OCI-LY7 (cell line): ENCODE data around the gene RAB30. TPM values are rescaled to one million over a fixed set of nuclear protein-coding genes. Genes with fewer than 3 reads are reported as not detected.

Experiments
- BruUV-seq: library from RNA; stranded (reverse); fragments of 400-500 nt; replicated peaks from 2 replicates; lab custom pipeline; 2021; lab: Mats Ljungman, UMichigan
- CTCF ChIA-PET: fragments of 300-600 bp; sonication (Branson Sonifier 250); formaldehyde crosslinking; loops from one replicate; lab custom pipeline; 2022; ENCODE audit warnings: antibody characterized with exemption; ENCODE audit not compliant: unreplicated experiment; lab: Charles Lee
- POLR2A ChIA-PET: fragments of 300-600 bp; sonication (Branson Sonifier 250); formaldehyde crosslinking; loops from one replicate; lab custom pipeline; 2022; ENCODE audit warnings: antibody characterized with exemption; lab: Charles Lee
- DNase-seq: peaks from one replicate; pipeline ENCODE4 v3.0.0-alpha.2; 2015; ENCODE audit warnings: low spot score
- H2AFZ ChIP-seq: fragments of 200-600 bp; sonication (generic), shearing (Covaris generic); 2 replicates; pipeline ENCODE4 v1.6.1; 2014; ENCODE audit warnings: mild to moderate bottlenecking, antibody characterized with exemption, low read length, moderate library complexity
- H3K27ac ChIP-seq: fragments of 200-600 bp; sonication (generic); 2 replicates; pipeline ENCODE4 v1.5.1; 2014; ENCODE audit warnings: mixed run types, low read depth, mild to moderate bottlenecking, moderate library complexity, low read length, inconsistent platforms; ENCODE audit not compliant: poor library complexity, severe bottlenecking
- H3K36me3 ChIP-seq: fragments of 200-600 bp; sonication (generic); 2 replicates; pipeline ENCODE4 v1.6.1; 2014; ENCODE audit warnings: mild to moderate bottlenecking, antibody characterized with exemption, low read length, moderate library complexity, mixed read lengths; ENCODE audit not compliant: insufficient read depth
- H3K4me1 ChIP-seq: fragments of 200-600 bp; sonication (generic); 2 replicates; pipeline ENCODE4 v1.5.1; 2014; ENCODE audit warnings: mild to moderate bottlenecking, low read length; ENCODE audit not compliant: insufficient read depth, poor library complexity, severe bottlenecking
- H3K4me2 ChIP-seq: fragments of 200-600 bp; sonication (generic); 2 replicates; pipeline ENCODE4 v1.6.1; 2014; ENCODE audit warnings: mild to moderate bottlenecking, low read length
- H3K4me3 ChIP-seq: fragments of 200-600 bp; sonication (generic); 2 replicates; pipeline ENCODE4 v1.5.1; 2014; ENCODE audit warnings: mild to moderate bottlenecking, low read depth, low read length; ENCODE audit not compliant: poor library complexity, severe bottlenecking
- H3K79me2 ChIP-seq: fragments of 200-600 bp; sonication (generic); 2 replicates; pipeline ENCODE4 v1.6.1; 2016; ENCODE audit warnings: low read depth, mild to moderate bottlenecking, low read length, moderate library complexity, mixed read lengths; ENCODE audit not compliant: insufficient read depth
- H3K9me2 ChIP-seq: fragments of 200-600 bp; sonication (generic); 2 replicates; pipeline ENCODE4 v1.6.1; 2016; ENCODE audit warnings: mild to moderate bottlenecking, low read length, mixed read lengths; ENCODE audit not compliant: insufficient read depth
- H3K9me3 ChIP-seq: fragments of 200-600 bp; sonication (generic); 2 replicates; pipeline ENCODE4 v1.6.1; 2014; ENCODE audit warnings: mild to moderate bottlenecking, mixed run types, low read length, mixed read lengths
- H4K20me1 ChIP-seq: fragments of 200-600 bp; sonication (generic); 2 replicates; pipeline ENCODE4 v1.6.1; 2014; ENCODE audit warnings: mild to moderate bottlenecking, antibody characterized with exemption, low read length, moderate library complexity, mixed read lengths; ENCODE audit not compliant: insufficient read depth
- CTCF ChIP-seq: fragments of 200-600 bp; sonication (generic); conservative IDR thresholded peaks from 2 replicates; pipeline ENCODE4 v1.5.1; 2014; ENCODE audit warnings: mild to moderate bottlenecking, antibody characterized with exemption, low read length, moderate library complexity, mixed read lengths
- EZH2phosphoT487 ChIP-seq: fragments of 200-600 bp; sonication (generic); IDR thresholded peaks from 2 replicates; pipeline ENCODE4 v1.6.1; 2018; ENCODE audit warnings: low read depth, borderline replicate concordance, mild to moderate bottlenecking, mixed run types, antibody characterized with exemption, low read length, moderate library complexity, mixed read lengths
- intact Hi-C: fragments of 100-400 bp; cut with micrococcal nuclease; formaldehyde crosslinking; loops from one replicate; pipeline ENCODE4 v1.10.0; 2022; ENCODE audit not compliant: unreplicated experiment
- total RNA-seq, 2 experiments: library from RNA; depleted of rRNA in 1 of 2; stranded (reverse); fragments of >200 nt in 1 of 2; shearing (Covaris generic) in 1 of 2; gene quantifications; 2 replicates each; pipeline ENCODE4 v1.2.3, GENCODE V29; 2014 to 2022

RAB30 gene
- total RNA-seq, 2 experiments from 2014 or later = 33.3 to 132 TPM

GRCh38 chr11:83116015-83116641 is 44.4 kb upstream of the RAB30 start:
- H3K79me2 ChIP-seq = no peaks in the 10 kb centered on the region
- H3K27ac ChIP-seq = no peak overlapping the region
- peaks cover 40% of the 10 kb centered on the region for H3K4me1 ChIP-seq
- no peaks in the 10 kb centered on the region for H3K9me2 ChIP-seq
- no peaks in the 10 kb centered on the region for H3K36me3 ChIP-seq
- BruUV-seq = no TSS peak
- no peak overlapping the region for H3K4me3 ChIP-seq
- TF ChIP-seq EZH2phosphoT487 = no peak
- TF ChIP-seq CTCF = no peak
- DNase-seq = no peak
- H2AFZ ChIP-seq = peak overlapping the region; percentile 70
- intact Hi-C loops = no loop called here
- ChIA-PET CTCF (interaction anchor here (1.4 kb wide), 1 partner anchor 11 kb away, joined by 4 read pairs; no protein-coding TSS in a partner anchor), POLR2A (interaction anchor here (0.6 to 2.1 kb wide), 10 partner anchors 8 to 1112 kb away, joined by 3 to 9 read pairs (median 4); no protein-coding TSS in a partner anchor)
- H3K9me3 ChIP-seq = no peaks in the 10 kb centered on the region
- H4K20me1 ChIP-seq = no peaks in the 10 kb centered on the region
- H3K4me2 ChIP-seq = no peak overlapping the region; the same call in none of the 2 replicates

GRCh38 chr11:83115551-83115950 is 43.9 kb upstream of the RAB30 start:
- ChIA-PET CTCF (interaction anchor here (1.4 kb wide), 1 partner anchor 10 kb away, joined by 4 read pairs; no protein-coding TSS in a partner anchor), POLR2A (interaction anchor here (0.5 to 2.1 kb wide), 7 partner anchors 11 to 1112 kb away, joined by 3 to 9 read pairs (median 4); no protein-coding TSS in a partner anchor)
- Histone ChIP-seq H2AFZ (peak overlapping the region; percentile 70), H4K20me1 (no peaks in the 10 kb centered on the region), H3K27ac (no peak overlapping the region), H3K9me3 (no peaks in the 10 kb centered on the region), H3K36me3 (no peaks in the 10 kb centered on the region), H3K9me2 (no peaks in the 10 kb centered on the region), H3K4me1 (peaks cover 40% of the 10 kb centered on the region), H3K4me2 (no peak overlapping the region; the same call in 1 of the 2 replicates), H3K4me3 (no peak overlapping the region), H3K79me2 (no peaks in the 10 kb centered on the region)
- TF ChIP-seq EZH2phosphoT487 = no peak
- no peak for TF ChIP-seq CTCF
- intact Hi-C loops = no loop called here
- BruUV-seq = no TSS peak
- DNase-seq = no peak

DNA sequence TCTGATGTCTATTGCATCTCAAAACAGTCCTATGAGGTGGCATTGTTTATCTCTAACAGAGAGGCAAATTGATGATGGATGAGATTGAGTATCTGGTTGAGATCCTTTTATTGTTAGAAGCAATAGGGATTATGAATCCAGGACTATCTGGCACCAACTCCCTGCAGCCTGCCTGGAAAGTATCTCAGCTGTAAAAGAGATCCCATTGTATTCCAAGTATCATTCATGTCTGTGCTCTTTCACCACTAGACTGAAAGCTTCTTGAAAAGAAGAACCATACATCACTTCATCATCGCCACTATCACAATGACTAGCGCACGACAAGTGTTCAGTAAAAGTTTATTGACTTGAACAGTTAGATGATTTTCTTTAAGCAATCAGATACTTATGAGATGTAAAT is 43.3 kb upstream of the RAB30 start:
- Histone ChIP-seq H3K9me3 (no peaks in the 10 kb centered on the region), H3K36me3 (no peaks in the 10 kb centered on the region), H3K27ac (no peak overlapping the region), H2AFZ (peak overlapping the region; percentile 70; the same call in 1 of the 2 replicates), H3K4me2 (no peak overlapping the region), H3K4me3 (no peak overlapping the region), H3K9me2 (no peaks in the 10 kb centered on the region), H3K79me2 (no peaks in the 10 kb centered on the region), H4K20me1 (no peaks in the 10 kb centered on the region), H3K4me1 (peaks cover 35% of the 10 kb centered on the region)
- intact Hi-C loops = no loop called here
- POLR2A ChIA-PET = interaction anchor here (0.5 to 2.1 kb wide), 5 partner anchors 10 to 140 kb away, joined by 3 to 9 read pairs (median 4); no protein-coding TSS in a partner anchor
- CTCF ChIA-PET = interaction anchor here (1.4 kb wide), 1 partner anchor 10 kb away, joined by 4 read pairs; no protein-coding TSS in a partner anchor
- no TSS peak for BruUV-seq
- TF ChIP-seq CTCF (no peak), EZH2phosphoT487 (no peak)
- DNase-seq = no peak
